GM10266 (cell line): Measurements from ENCODE around the gene CT47A1.
"Not testable (repeated sequence)": the region's sequence is repeated elsewhere in the genome, so short reads cannot be mapped to it uniquely, and the experiment has no call there.

Experiments used
- DNase-seq: peaks from one replicate; pipeline ENCODE4 v3.0.0; 2012; ENCODE audit errors: extremely low spot score
- TF ChIP-seq, protein P1 (sequence below): IDR thresholded peaks from 2 replicates; pipeline ENCODE4 v1.5.1; 2012; ENCODE audit warnings: mild to moderate bottlenecking, low read depth; ENCODE audit not compliant: control insufficient read depth, insufficient read depth; ENCODE audit errors: missing control alignments

The CT47A1 gene

DNA sequence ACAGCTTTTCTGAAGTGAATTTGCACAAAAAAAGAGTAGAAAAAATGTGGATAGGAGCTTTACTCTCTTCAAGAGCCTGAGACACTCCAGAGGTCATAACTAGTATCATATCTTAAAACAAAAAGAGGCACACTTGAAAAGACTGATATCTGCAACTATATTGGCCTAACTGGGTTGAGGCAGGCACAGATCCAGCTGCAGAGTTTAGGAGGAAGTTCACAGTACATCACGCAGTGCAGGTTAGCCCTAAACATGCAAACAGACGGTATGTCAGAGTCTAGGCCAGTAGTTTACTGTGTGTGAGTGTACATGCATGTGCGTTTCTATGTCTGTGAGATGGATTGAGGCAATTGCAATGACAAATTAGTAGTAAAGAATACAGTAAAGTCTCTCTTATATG lies 24.2 kb upstream of the CT47A1 start:
- TF ChIP-seq, protein P1, sequence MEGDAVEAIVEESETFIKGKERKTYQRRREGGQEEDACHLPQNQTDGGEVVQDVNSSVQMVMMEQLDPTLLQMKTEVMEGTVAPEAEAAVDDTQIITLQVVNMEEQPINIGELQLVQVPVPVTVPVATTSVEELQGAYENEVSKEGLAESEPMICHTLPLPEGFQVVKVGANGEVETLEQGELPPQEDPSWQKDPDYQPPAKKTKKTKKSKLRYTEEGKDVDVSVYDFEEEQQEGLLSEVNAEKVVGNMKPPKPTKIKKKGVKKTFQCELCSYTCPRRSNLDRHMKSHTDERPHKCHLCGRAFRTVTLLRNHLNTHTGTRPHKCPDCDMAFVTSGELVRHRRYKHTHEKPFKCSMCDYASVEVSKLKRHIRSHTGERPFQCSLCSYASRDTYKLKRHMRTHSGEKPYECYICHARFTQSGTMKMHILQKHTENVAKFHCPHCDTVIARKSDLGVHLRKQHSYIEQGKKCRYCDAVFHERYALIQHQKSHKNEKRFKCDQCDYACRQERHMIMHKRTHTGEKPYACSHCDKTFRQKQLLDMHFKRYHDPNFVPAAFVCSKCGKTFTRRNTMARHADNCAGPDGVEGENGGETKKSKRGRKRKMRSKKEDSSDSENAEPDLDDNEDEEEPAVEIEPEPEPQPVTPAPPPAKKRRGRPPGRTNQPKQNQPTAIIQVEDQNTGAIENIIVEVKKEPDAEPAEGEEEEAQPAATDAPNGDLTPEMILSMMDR, result no peak
- no peak for DNase-seq

DNA sequence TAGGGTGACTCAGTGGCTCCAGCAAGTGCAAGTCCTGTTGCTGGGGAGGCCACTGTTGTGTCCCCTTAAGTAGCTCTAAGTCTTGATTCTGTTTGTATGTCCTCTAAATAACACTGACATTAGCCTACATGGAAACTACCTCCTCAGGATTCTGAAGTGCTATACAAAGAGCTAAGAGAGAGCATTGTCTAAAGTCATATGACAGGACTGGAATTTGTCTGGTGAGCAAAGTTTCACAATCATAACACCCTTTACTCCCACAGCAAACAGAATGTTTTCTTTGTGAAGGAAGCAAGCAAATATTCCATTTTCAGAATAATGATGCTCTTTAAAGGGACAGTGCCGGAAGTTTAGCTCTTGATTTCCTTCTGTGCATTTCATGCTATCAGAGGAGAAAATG lies 23.4 kb upstream of the CT47A1 start:
- DNase-seq, result no peak
- TF ChIP-seq, protein P1, result no peak

DNA sequence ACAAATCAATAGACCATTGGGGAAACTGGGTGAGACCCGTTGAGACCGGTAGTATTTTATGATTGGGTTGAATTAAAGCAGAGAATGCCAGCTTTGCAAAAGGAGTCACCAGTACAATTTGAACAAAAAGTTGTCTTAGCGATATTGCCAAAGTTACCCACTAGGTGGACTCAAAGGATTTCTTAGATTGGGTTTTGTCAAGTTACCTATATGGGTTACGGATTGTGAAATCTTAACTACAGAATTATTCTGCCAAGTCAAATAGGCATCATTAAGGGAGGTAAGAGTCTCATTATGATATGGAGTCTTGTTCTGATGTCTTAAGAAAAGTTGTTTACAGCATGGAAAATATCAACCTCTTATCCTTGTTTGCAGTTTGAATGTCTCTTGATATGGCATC lies 15.0 kb upstream of the CT47A1 start:
- DNase-seq, result peak; percentile 3
- TF ChIP-seq, protein P1, result peak; percentile 11

DNA sequence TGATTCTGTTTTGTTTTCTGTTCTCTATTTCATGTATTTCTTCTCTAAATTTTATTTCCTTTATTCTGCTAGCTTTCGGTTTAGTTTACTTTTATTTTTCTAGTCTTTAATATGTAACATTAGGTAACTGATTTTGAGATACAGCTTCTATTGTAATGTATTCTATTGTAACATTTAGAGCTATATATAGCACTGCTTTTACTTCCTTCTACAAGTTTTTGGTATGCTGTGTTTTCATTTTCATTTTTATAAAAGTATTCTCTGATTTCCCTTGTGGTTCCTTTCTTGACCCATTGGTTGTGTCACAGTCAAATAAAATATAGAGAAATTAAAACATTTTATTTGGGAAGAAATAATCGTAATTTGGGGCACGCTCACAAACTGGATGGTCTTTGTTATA lies 13.9 kb upstream of the CT47A1 start:
- no peak for DNase-seq
- TF ChIP-seq, protein P1, result no peak

DNA sequence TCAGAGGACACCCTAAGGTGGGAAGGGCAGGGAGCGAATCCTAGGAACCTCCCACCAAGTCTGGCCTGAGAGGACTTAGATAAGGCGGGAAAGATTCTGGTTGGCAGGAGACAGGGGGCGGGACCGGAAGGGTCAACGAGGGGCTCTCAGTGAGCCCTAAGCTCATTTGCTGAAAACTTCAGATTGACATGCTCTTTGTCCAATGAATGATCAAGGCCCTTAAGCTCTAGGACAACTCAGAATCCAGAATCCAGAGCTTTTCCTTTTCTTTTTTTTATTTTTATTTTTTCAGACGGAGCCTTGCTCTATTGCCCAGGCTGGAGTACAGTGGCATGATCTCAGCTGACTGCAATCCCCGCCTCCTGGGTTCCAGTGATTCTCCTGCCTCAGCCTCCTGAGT lies 29.1 kb downstream of the CT47A1 start, which contains the start of gene CT47A7:
Gene CT47A7 (minus strand): TSS at position 101 of the 400 bp plus-strand sequence. CDS start 255 bp downstream, outside the sequence.
- not testable (repeated sequence) for DNase-seq
